ENCODE measurements around the gene FCHSD2. TPM values are rescaled to one million over a fixed set of nuclear protein-coding genes. Genes with fewer than 3 reads are reported as not detected.
A peak's percentile ranks its signal among the peaks of the same experiment; 100 is the strongest.

FCHSD2 gene
- polyA plus RNA-seq, 3 donors, result 14.5 to 43.5 (median 16.6) TPM

DNA sequence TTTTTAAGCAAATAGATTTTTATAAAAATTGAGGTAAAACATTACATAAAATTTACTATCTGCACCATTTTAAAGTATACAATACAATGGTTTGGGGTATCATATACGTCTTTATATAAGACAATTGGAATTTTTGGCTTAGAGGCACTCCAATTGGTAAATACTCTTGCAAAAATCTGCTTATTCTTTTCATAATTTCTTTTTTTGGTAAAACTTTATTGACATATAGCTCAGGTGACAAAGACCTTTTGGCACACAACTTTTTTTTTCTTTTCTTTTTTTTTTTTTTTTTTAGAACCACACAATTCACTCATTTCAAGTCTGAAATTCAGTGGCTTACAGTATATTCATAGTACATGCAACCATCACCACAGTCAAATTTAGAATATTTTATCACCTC is 270.1 kb downstream of the FCHSD2 start:
- intact Hi-C loops (cut with micrococcal nuclease), result no loop called here
- peaks cover 0 to 3% (median 2%) of the 10 kb centered on the region in 3 donors for H3K27me3 Mint-ChIP-seq (ENCODE audit: low read depth in 3 of 3)
- H3K4me1 ChIP-seq (ENCODE audit: control insufficient read depth in 1 of 2, insufficient read depth in 2 of 2, low read length in 2 of 2), result no peaks in the 10 kb centered on the region
- no peak overlapping the region for H3K4me2 ChIP-seq (replicated peaks; ENCODE audit: extremely low read depth, low read length, poor library complexity, severe bottlenecking)
- H3K9ac ChIP-seq (ENCODE audit: insufficient read depth, low read length, poor library complexity, severe bottlenecking), result no peak overlapping the region
- H3K4me1 Mint-ChIP-seq, result no peaks in the 10 kb centered on the region
- H4K20me1 ChIP-seq (ENCODE audit: insufficient read depth, low read length), result peaks cover 7% of the 10 kb centered on the region
- WGBS (ENCODE audit: insufficient coverage), result no CpG with 5 or more reads among the region's 1 CpG
- H3K27me3 ChIP-seq (ENCODE audit: control insufficient read depth in 2 of 2, insufficient read depth in 2 of 2, low read length in 2 of 2), result no peaks in the 10 kb centered on the region
- DNase-seq, result no peak
- H3K36me3 Mint-ChIP-seq, result peaks cover 63 to 67% of the 10 kb centered on the region in 2 donors
- peaks cover 48 to 87% of the 10 kb centered on the region in 2 donors for H3K36me3 ChIP-seq (replicated peaks in 1 of 2; ENCODE audit: control insufficient read depth in 1 of 2, insufficient read depth in 2 of 2, low read length in 2 of 2)
- H3K4me3 ChIP-seq (replicated peaks in 1 of 3; ENCODE audit: low read depth in 2 of 3, low read length in 3 of 3), result no peak overlapping the region
- no peak overlapping the region for H2AFZ ChIP-seq (ENCODE audit: insufficient read depth, low read depth, low read length, poor library complexity, severe bottlenecking)
- H3K27ac Mint-ChIP-seq, result no peak overlapping the region
- peaks cover 0 to 4% (median 0%) of the 10 kb centered on the region in 7 donors for H3K9me3 Mint-ChIP-seq
- TF ChIP-seq, protein P1, sequence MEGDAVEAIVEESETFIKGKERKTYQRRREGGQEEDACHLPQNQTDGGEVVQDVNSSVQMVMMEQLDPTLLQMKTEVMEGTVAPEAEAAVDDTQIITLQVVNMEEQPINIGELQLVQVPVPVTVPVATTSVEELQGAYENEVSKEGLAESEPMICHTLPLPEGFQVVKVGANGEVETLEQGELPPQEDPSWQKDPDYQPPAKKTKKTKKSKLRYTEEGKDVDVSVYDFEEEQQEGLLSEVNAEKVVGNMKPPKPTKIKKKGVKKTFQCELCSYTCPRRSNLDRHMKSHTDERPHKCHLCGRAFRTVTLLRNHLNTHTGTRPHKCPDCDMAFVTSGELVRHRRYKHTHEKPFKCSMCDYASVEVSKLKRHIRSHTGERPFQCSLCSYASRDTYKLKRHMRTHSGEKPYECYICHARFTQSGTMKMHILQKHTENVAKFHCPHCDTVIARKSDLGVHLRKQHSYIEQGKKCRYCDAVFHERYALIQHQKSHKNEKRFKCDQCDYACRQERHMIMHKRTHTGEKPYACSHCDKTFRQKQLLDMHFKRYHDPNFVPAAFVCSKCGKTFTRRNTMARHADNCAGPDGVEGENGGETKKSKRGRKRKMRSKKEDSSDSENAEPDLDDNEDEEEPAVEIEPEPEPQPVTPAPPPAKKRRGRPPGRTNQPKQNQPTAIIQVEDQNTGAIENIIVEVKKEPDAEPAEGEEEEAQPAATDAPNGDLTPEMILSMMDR (IDR thresholded peaks at IDR 0.05), result no peak
- peaks cover 4% of the 10 kb centered on the region for H3K79me2 ChIP-seq (ENCODE audit: insufficient read depth, low read length)
- H3K27ac ChIP-seq (ENCODE audit: low read depth in 1 of 2, low read length in 2 of 2), result no peak overlapping the region
- no peaks in the 10 kb centered on the region for H3K9me3 ChIP-seq (replicated peaks in 1 of 2; ENCODE audit: control insufficient read depth in 1 of 2, insufficient read depth in 1 of 2, low read length in 2 of 2)
- H3K4me3 Mint-ChIP-seq, result no peak overlapping the region

DNA sequence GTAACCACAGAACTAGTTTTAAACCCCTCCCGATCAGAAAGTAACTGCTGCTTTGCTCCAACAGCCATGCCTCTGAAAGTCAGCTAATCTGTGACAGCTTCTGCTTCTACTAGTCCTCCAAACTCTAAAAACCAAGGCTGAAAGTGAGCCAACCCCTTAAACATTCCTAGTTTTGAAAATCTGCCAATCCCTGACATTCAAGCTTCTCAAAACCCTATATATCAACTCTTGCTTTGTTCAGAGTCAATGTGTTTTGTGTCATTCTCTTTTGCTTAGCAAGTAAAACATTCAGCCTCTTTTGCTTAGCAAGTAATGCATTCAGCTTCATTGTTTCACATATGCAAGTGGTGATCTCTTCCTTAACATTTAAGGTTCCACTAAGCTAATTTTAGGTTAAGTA is 271.0 kb downstream of the FCHSD2 start:
- DNase-seq, result no peak
- no peaks in the 10 kb centered on the region for H3K9me3 ChIP-seq (replicated peaks in 1 of 2; ENCODE audit: control insufficient read depth in 1 of 2, insufficient read depth in 1 of 2, low read length in 2 of 2)
- H3K9me3 Mint-ChIP-seq, result peaks cover 0 to 4% (median 0%) of the 10 kb centered on the region in 7 donors
- H3K36me3 Mint-ChIP-seq, result peaks cover 64 to 69% of the 10 kb centered on the region in 2 donors
- H4K20me1 ChIP-seq (ENCODE audit: insufficient read depth, low read length), result peaks cover 7% of the 10 kb centered on the region
- no peaks in the 10 kb centered on the region for H3K27me3 ChIP-seq (ENCODE audit: control insufficient read depth in 2 of 2, insufficient read depth in 2 of 2, low read length in 2 of 2)
- no peaks in the 10 kb centered on the region for H3K4me1 Mint-ChIP-seq
- WGBS (ENCODE audit: insufficient coverage), result 100% methylated on average over 1 of the region's 1 CpG
- no peak overlapping the region for H3K9ac ChIP-seq (ENCODE audit: insufficient read depth, low read length, poor library complexity, severe bottlenecking)
- TF ChIP-seq, protein P1 (IDR thresholded peaks at IDR 0.05), result no peak
- H3K4me3 Mint-ChIP-seq, result no peak overlapping the region
- H3K27ac ChIP-seq (ENCODE audit: low read depth in 1 of 2, low read length in 2 of 2), result peak overlapping the region in 1 of 2 donors; percentile 2
- no peak overlapping the region for H2AFZ ChIP-seq (ENCODE audit: insufficient read depth, low read depth, low read length, poor library complexity, severe bottlenecking)
- H3K4me2 ChIP-seq (replicated peaks; ENCODE audit: extremely low read depth, low read length, poor library complexity, severe bottlenecking), result no peak overlapping the region
- H3K27ac Mint-ChIP-seq, result peak overlapping the region in 2 of 7 donors; percentile 7 to 54
- no peaks in the 10 kb centered on the region for H3K4me1 ChIP-seq (ENCODE audit: control insufficient read depth in 1 of 2, insufficient read depth in 2 of 2, low read length in 2 of 2)
- peaks cover 4% of the 10 kb centered on the region for H3K79me2 ChIP-seq (ENCODE audit: insufficient read depth, low read length)
- H3K36me3 ChIP-seq (replicated peaks in 1 of 2; ENCODE audit: control insufficient read depth in 1 of 2, insufficient read depth in 2 of 2, low read length in 2 of 2), result peaks cover 43 to 87% of the 10 kb centered on the region in 2 donors
- peaks cover 0 to 3% (median 2%) of the 10 kb centered on the region in 3 donors for H3K27me3 Mint-ChIP-seq (ENCODE audit: low read depth in 3 of 3)
- intact Hi-C loops (cut with micrococcal nuclease), result no loop called here
- H3K4me3 ChIP-seq (replicated peaks in 1 of 3; ENCODE audit: low read depth in 2 of 3, low read length in 3 of 3), result no peak overlapping the region

Measured in CD14-positive monocyte (primary cell).